Parathyroid adenoma (tissue), 2 donors: Measurements from ENCODE around the gene PPID.
"Not testable (repeated sequence)": the region's sequence is repeated elsewhere in the genome, so short reads cannot be mapped to it uniquely, and the experiment has no call there.

ENCODE experiments used
- H2AFZ ChIP-seq: fragments of 300-600 bp; sonication (generic); one replicate; pipeline ENCODE4 v1.7.0; 2017; ENCODE audit warnings: antibody characterized with exemption, mild to moderate bottlenecking
- H3K27ac ChIP-seq: fragments of 300-600 bp; sonication (generic); one replicate; pipeline ENCODE4 v1.7.0; 2017
- H3K27me3 ChIP-seq: fragments of 300-600 bp; sonication (generic); one replicate; pipeline ENCODE4 v1.7.0; 2017; ENCODE audit warnings: low read length; ENCODE audit not compliant: control insufficient read depth, insufficient read depth
- H3K36me3 ChIP-seq: fragments of 300-600 bp; sonication (generic); one replicate; pipeline ENCODE4 v1.7.0; 2017; ENCODE audit warnings: low read length; ENCODE audit not compliant: control insufficient read depth, insufficient read depth
- H3K4me1 ChIP-seq: fragments of 300-600 bp; sonication (generic); one replicate; pipeline ENCODE4 v1.7.0; 2017; ENCODE audit warnings: control low read depth
- H3K4me2 ChIP-seq: fragments of 300-600 bp; sonication (generic); one replicate; pipeline ENCODE4 v1.7.0; 2017; ENCODE audit warnings: low read length
- H3K4me3 ChIP-seq: fragments of 300-600 bp; sonication (generic); one replicate; pipeline ENCODE4 v1.7.0; 2017; ENCODE audit warnings: low read depth, low read length
- H3K79me2 ChIP-seq: fragments of 300-600 bp; sonication (generic); one replicate; pipeline ENCODE4 v1.7.0; 2017; ENCODE audit warnings: control low read depth
- H3K9ac ChIP-seq: fragments of 300-600 bp; sonication (generic); one replicate; pipeline ENCODE4 v1.7.0; 2017; ENCODE audit warnings: mild to moderate bottlenecking
- H3K9me3 ChIP-seq: fragments of 300-600 bp; sonication (generic); one replicate; pipeline ENCODE4 v1.7.0; 2017; ENCODE audit warnings: low read length; ENCODE audit not compliant: control insufficient read depth
- donor health status: primary hyperparathyroidism.

The PPID gene

GRCh38 chr4:158663255-158663654 is 59.9 kb downstream of the PPID start:
- H2AFZ ChIP-seq, H3K36me3 ChIP-seq, H3K4me3 ChIP-seq, H3K9me3 ChIP-seq, H3K79me2 ChIP-seq, H3K4me2 ChIP-seq, H3K4me1 ChIP-seq, H3K9ac ChIP-seq, H3K27ac ChIP-seq, H3K27me3 ChIP-seq: not testable (repeated sequence)
